Brain microvascular endothelial cell (primary cell): Measurements from ENCODE around the gene GUF1.
"Not testable (repeated sequence)": the region's sequence is repeated elsewhere in the genome, so short reads cannot be mapped to it uniquely, and the experiment has no call there.

Source experiments
- DNase-seq: peaks from one replicate; pipeline ENCODE4 v3.0.0-alpha.2; 2020
- H3K27ac ChIP-seq: fragments of 250-450 bp; sonication (Bioruptor Pico); 2 replicates; pipeline ENCODE4 v1.5.1; 2020; ENCODE audit warnings: mild to moderate bottlenecking, moderate library complexity
- H3K27me3 ChIP-seq: fragments of 250-450 bp; sonication (Bioruptor Pico); replicated peaks from 2 replicates; pipeline ENCODE4 v1.5.1; 2020; ENCODE audit warnings: mild to moderate bottlenecking
- H3K36me3 ChIP-seq: fragments of 250-450 bp; sonication (Bioruptor Pico); replicated peaks from 2 replicates; pipeline ENCODE4 v1.5.1; 2020; ENCODE audit warnings: mild to moderate bottlenecking
- H3K4me3 ChIP-seq: 2 replicates; pipeline ENCODE4 v1.5.1; 2011; ENCODE audit warnings: low read depth, mild to moderate bottlenecking, control low read depth, low read length, moderate library complexity
- in situ Hi-C: cut with HindIII; loops from 2 replicates; pipeline ENCODE4 v1.10.0; 2017; ENCODE audit warnings: low sequenced_read_pairs, low pct_ligation_motif_present
- TF ChIP-seq, protein P1 (sequence below): IDR thresholded peaks from 2 replicates; pipeline ENCODE4 v1.5.1; 2011; ENCODE audit warnings: low read depth, mild to moderate bottlenecking, moderate library complexity, low read length, control low read depth, inconsistent platforms; ENCODE audit errors: missing control alignments

Gene GUF1

DNA sequence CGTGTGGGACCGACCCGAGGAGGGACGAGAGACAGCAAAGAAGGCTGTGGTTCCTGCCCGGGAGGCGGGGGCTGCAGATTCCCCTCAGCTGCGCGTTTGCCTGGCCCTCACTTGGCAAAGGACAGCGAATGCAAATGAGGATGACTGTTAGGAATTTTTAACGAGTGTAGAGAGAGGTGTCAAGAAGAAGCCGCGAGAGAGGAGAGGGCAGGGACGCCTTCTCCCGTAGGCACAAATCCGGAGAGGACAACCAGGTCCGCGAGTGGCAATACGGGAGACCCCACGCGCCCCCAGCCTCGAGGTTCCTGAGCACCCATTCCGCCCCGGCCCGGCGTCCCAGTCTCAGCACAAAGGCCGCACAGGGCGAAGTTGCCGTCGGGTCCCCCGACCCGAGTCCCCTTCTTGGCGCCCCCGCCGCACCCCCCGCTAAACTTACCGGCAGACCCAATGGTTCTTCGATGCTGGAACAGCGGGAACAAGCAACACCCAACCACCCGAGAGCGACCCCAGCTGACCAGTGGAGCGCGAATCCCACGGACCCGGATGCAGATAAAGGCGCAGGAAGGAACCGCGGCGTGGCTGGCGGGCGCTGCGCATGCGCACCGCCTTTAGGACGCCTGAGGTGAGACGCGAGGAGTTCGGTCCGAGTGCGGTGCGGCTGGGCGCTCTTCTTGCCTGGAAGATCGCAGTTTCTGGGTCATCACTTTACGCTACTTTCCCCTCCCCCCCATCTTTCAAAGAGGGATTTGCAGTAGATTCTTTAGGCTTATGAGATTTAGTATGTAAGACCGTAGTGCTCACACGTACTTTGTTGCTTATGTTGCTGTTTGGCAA lies 48.0 kb downstream of the GUF1 start, which contains the start of gene GNPDA2:
TSS of gene GNPDA2 (minus strand) at position 519 of the 834 bp plus-strand sequence. CDS start 4,349 bp downstream, outside the sequence.
- DNase-seq, result peak; percentile 91
- Histone ChIP-seq H3K4me3 (peak within 1 kb of the TSS; percentile 89), H3K27me3 (no peaks in the 10 kb centered on the region), H3K36me3 (no peaks in the 10 kb centered on the region), H3K27ac (peak within 1 kb of the TSS; percentile 62)
- in situ Hi-C loops, result no loop called here
- TF ChIP-seq, protein P1, sequence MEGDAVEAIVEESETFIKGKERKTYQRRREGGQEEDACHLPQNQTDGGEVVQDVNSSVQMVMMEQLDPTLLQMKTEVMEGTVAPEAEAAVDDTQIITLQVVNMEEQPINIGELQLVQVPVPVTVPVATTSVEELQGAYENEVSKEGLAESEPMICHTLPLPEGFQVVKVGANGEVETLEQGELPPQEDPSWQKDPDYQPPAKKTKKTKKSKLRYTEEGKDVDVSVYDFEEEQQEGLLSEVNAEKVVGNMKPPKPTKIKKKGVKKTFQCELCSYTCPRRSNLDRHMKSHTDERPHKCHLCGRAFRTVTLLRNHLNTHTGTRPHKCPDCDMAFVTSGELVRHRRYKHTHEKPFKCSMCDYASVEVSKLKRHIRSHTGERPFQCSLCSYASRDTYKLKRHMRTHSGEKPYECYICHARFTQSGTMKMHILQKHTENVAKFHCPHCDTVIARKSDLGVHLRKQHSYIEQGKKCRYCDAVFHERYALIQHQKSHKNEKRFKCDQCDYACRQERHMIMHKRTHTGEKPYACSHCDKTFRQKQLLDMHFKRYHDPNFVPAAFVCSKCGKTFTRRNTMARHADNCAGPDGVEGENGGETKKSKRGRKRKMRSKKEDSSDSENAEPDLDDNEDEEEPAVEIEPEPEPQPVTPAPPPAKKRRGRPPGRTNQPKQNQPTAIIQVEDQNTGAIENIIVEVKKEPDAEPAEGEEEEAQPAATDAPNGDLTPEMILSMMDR, result peak; percentile 38

DNA sequence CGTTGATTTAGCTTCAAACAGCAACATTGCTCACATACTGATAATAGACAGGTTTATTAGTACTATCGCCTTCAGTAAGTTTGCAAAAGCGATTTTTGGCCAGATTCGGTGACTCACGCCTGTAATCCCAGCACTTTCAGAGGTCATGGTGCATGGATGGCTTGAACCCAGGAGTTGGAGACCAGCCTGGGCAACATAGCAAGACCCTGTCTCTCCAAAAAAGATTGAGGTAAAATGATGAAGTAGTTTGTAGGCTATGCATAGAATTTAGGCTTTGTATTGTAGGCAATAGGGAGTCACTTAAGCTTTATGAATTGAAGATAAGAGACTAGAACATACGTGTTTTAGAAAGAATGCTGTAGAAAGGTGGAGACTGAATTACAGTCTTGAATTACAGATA lies 49.3 kb downstream of the GUF1 start:
- no peak for DNase-seq
- H3K27ac ChIP-seq, result no peak overlapping the region
- no peaks in the 10 kb centered on the region for H3K27me3 ChIP-seq
- H3K4me3 ChIP-seq, result no peak overlapping the region
- H3K36me3 ChIP-seq, result no peaks in the 10 kb centered on the region
- TF ChIP-seq, protein P1, result no peak
- in situ Hi-C loops, result no loop called here

- in situ Hi-C loops, H3K27ac ChIP-seq, DNase-seq, H3K27me3 ChIP-seq, H3K4me3 ChIP-seq, H3K36me3 ChIP-seq: not testable (repeated sequence)
These were observed 50.5 kb downstream of the GUF1 start for GRCh38 chr4:44728694-44729093.

- H3K4me3 ChIP-seq, result no peak overlapping the region
- in situ Hi-C loops, result no loop called here
- no peak for DNase-seq
- H3K27ac ChIP-seq, result no peak overlapping the region
- no peaks in the 10 kb centered on the region for H3K27me3 ChIP-seq
- no peaks in the 10 kb centered on the region for H3K36me3 ChIP-seq
- TF ChIP-seq, protein P1, result no peak
These were observed 58.7 kb downstream of the GUF1 start for GRCh38 chr4:44736900-44737299.

DNA sequence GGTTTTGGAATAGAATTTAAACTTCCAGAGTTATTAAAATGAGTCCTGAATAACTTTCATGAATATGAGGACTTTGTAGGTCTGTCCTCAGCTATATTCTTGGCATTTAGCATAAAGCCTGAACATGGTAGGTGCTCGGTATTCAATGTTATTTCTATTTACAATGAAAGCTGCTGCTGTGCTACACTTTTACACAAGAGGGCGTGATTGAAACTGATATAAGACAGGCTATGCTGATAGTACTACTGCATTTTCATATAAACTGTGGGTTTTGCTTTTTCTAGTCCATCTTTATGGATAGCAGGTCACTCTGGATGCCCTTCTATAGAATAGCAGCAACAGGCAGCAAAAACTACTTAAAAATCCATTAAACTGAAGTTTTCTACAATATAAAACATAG lies 60.4 kb downstream of the GUF1 start:
- in situ Hi-C loops, result no loop called here
- TF ChIP-seq, protein P1, result no peak
- no peak overlapping the region for H3K4me3 ChIP-seq
- peak; percentile 10 for DNase-seq
- no peaks in the 10 kb centered on the region for H3K27me3 ChIP-seq
- H3K27ac ChIP-seq, result no peak overlapping the region
- no peaks in the 10 kb centered on the region for H3K36me3 ChIP-seq

GRCh38 chr4:44740201-44740600 lies 62.0 kb downstream of the GUF1 start:
- Histone ChIP-seq H3K27me3 (no peaks in the 10 kb centered on the region), H3K4me3 (no peak overlapping the region), H3K36me3 (no peaks in the 10 kb centered on the region), H3K27ac (no peak overlapping the region)
- no peak for DNase-seq
- in situ Hi-C loops, result no loop called here
- TF ChIP-seq, protein P1, result no peak
